ENCODE data around the gene AP3S2. TPM values are rescaled to one million over a fixed set of nuclear protein-coding genes. Genes with fewer than 3 reads are reported as not detected.

AP3S2 gene
- polyA plus RNA-seq, 1 experiment: 54.8 TPM

DNA sequence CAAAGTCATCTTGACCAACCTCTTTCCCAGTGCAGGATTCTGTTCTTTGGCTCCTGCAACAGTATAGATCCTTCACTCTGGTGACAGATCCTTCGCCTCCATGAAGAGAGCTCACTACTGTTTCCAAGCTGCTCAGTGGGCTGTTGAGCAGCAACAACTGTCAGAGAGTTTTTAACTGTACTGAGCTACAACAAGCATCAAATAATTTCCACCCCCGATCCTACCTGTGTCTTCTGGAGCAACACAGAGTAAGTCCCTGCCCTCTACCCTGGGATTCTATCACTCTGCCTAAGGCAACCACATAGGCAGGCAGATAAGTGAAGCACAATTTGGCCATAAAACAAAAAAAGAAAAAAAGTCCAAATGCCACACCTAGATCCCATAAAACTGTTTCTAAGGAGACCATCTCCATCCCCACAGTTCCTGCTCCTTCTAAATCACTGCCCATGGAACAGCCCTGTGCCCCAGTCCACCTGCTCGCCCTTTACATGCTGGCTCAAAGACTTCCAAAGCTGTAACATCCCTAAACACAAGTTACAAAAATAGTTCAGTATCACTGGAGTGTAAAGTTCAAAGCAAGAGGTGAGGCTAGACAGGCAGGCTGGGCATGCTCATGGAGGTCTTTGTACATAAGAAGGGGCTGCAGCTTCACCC is 41.3 kb downstream of the AP3S2 start:
- TF ChIP-seq, protein P1, sequence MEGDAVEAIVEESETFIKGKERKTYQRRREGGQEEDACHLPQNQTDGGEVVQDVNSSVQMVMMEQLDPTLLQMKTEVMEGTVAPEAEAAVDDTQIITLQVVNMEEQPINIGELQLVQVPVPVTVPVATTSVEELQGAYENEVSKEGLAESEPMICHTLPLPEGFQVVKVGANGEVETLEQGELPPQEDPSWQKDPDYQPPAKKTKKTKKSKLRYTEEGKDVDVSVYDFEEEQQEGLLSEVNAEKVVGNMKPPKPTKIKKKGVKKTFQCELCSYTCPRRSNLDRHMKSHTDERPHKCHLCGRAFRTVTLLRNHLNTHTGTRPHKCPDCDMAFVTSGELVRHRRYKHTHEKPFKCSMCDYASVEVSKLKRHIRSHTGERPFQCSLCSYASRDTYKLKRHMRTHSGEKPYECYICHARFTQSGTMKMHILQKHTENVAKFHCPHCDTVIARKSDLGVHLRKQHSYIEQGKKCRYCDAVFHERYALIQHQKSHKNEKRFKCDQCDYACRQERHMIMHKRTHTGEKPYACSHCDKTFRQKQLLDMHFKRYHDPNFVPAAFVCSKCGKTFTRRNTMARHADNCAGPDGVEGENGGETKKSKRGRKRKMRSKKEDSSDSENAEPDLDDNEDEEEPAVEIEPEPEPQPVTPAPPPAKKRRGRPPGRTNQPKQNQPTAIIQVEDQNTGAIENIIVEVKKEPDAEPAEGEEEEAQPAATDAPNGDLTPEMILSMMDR (IDR thresholded peaks at IDR 0.05; ENCODE audit: low read depth, low read length): no peak
- H3K27me3 ChIP-seq (ENCODE audit: control insufficient read depth, insufficient read depth, low read length): no peaks in the 10 kb centered on the region
- no peak overlapping the region for H3K27ac ChIP-seq (ENCODE audit: low read depth, low read length)
- no peaks in the 10 kb centered on the region for H3K9me3 ChIP-seq (ENCODE audit: control insufficient read depth, insufficient read depth, low read length)
- no peak overlapping the region for H3K4me3 ChIP-seq (ENCODE audit: low read depth, low read length)
- ChIA-PET POLR2A (interaction anchor here (0.5 kb wide), 1 partner anchor 96 kb away, joined by 3 read pairs; no protein-coding TSS in a partner anchor), CTCF (interaction anchor here (0.8 to 1.3 kb wide), 2 partner anchors 22 to 101 kb away, joined by 3 to 7 read pairs; partner anchors contain the start of gene MESP1)
- DNase-seq (ENCODE audit: low read depth, low spot score): no peak

DNA sequence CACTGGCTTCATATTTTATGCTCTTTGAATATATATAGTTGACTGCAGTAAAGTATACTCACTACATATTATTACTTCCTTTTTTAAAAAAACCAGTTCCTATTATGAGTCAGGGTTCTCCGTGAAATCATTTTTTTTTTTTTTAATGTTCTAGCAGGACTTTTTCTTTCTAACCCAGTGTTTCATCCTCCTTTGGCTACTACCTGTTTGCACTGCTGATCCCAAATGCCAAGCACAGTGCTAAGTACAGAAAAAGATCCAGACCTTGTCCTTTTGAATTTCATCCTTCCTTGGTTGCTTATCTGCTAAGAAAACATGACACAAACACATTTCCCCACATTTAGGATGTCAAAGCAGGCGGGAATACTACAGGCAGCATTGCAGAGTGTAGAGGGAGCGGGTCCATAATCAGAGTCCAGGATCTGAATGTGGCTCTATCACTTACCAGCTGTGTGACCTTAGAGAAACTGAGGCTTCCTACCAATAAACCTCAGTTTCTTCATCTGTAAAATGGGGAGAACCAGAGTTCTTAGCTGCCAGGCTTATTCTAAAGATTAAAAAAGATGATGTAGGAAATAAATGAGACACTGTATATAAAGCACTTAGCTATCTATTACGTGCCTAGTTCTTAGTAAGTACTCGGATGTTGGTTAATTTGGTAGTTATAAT is 42.0 kb downstream of the AP3S2 start:
- ChIA-PET CTCF (interaction anchor here (0.8 to 1.3 kb wide), 2 partner anchors 23 to 101 kb away, joined by 3 to 7 read pairs; partner anchors contain the start of gene MESP1), POLR2A (no interaction called here)
- no peaks in the 10 kb centered on the region for H3K27me3 ChIP-seq (ENCODE audit: control insufficient read depth, insufficient read depth, low read length)
- no peak for DNase-seq (ENCODE audit: low read depth, low spot score)
- TF ChIP-seq, protein P1 (IDR thresholded peaks at IDR 0.05; ENCODE audit: low read depth, low read length): no peak
- H3K4me3 ChIP-seq (ENCODE audit: low read depth, low read length): no peak overlapping the region
- no peaks in the 10 kb centered on the region for H3K9me3 ChIP-seq (ENCODE audit: control insufficient read depth, insufficient read depth, low read length)
- no peak overlapping the region for H3K27ac ChIP-seq (ENCODE audit: low read depth, low read length)

DNA sequence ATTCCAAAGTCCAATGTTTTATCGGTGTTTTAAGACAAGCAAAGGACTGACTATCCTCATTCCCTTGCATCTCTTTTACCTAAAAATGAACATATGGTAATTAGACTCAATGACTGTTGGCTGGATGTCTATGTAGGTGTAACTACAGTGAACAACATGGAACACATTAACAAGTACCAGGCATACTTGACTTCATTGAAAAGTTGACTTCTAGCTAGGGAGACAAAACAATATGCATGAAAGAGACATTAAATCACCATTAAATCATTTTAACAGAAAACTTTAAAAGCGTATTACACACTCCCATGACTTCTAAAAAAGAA is 44.9 kb downstream of the AP3S2 start:
- no peaks in the 10 kb centered on the region for H3K9me3 ChIP-seq (ENCODE audit: control insufficient read depth, insufficient read depth, low read length)
- no peaks in the 10 kb centered on the region for H3K27me3 ChIP-seq (ENCODE audit: control insufficient read depth, insufficient read depth, low read length)
- H3K27ac ChIP-seq (ENCODE audit: low read depth, low read length): no peak overlapping the region
- no peak for DNase-seq (ENCODE audit: low read depth, low spot score)
- H3K4me3 ChIP-seq (ENCODE audit: low read depth, low read length): no peak overlapping the region
- ChIA-PET POLR2A (interaction anchor here (1.5 kb wide), 1 partner anchor 13 kb away, joined by 8 read pairs; no protein-coding TSS in a partner anchor), CTCF (interaction anchor here (0.6 to 2.9 kb wide), 2 partner anchors 26 to 335 kb away, joined by 4 to 23 read pairs; no protein-coding TSS in a partner anchor)
- TF ChIP-seq, protein P1 (IDR thresholded peaks at IDR 0.05; ENCODE audit: low read depth, low read length): no peak

DNA sequence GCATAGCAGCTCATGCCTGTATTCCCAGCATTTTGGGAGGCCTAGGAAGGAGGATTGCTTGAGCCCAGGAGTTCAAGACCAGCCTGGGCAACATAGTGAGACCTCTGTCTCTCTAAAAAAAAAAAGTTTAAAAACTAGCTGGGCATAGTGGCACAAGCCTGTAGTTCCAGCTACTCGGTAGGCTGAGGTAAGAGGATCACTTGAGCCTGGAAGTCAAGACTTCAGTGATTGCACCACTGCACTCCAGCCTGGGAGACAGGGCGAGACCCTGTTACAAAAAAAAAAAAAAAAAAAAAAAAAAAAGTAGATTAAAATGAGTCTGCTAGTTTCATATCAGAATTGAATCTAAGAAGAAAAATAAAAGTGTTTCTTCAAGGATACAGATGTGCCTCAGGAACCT is 46.7 kb downstream of the AP3S2 start:
- ChIA-PET POLR2A (no interaction called here), CTCF (interaction anchor here (0.7 to 2.9 kb wide), 3 partner anchors 10 to 28 kb away, joined by 3 to 23 read pairs (median 14); no protein-coding TSS in a partner anchor)
- no peak for DNase-seq (ENCODE audit: low read depth, low spot score)
- Histone ChIP-seq H3K27ac (ENCODE audit: low read depth, low read length) (no peak overlapping the region), H3K27me3 (ENCODE audit: control insufficient read depth, insufficient read depth, low read length) (no peaks in the 10 kb centered on the region), H3K4me3 (ENCODE audit: low read depth, low read length) (no peak overlapping the region), H3K9me3 (ENCODE audit: control insufficient read depth, insufficient read depth, low read length) (no peaks in the 10 kb centered on the region)
- TF ChIP-seq, protein P1 (IDR thresholded peaks at IDR 0.05; ENCODE audit: low read depth, low read length): no peak
